IMR-90 (cell line): ENCODE measurements around the gene LYPD6B. TPM values are rescaled to one million over a fixed set of nuclear protein-coding genes. Genes with fewer than 3 reads are reported as not detected.

Experiments used
- ATAC-seq: fragments of 200-7000 bp; cut with Tn5 transposase; 2 replicates; pipeline ENCODE4 v1.9.1; 2020; ENCODE audit warnings: low read depth, mild to moderate bottlenecking, moderate library complexity
- BruUV-seq: library from RNA; stranded (reverse); fragments of 400-500 nt; replicated peaks from 2 replicates; lab custom pipeline; 2021; lab: Mats Ljungman, UMichigan
- CTCF ChIA-PET: fragments of 300-600 bp; formaldehyde crosslinking; extraction: SDS; loops from one replicate; lab custom pipeline; 2021; ENCODE audit warnings: antibody characterized with exemption; lab: Yijun Ruan, JAX
- POLR2A ChIA-PET: fragments of 300-600 bp; sonication (Branson Sonifier 250); formaldehyde crosslinking; loops from one replicate; lab custom pipeline; 2022; ENCODE audit warnings: antibody characterized with exemption; ENCODE audit not compliant: unreplicated experiment; lab: Charles Lee
- DNase-seq: peaks from one replicate; pipeline ENCODE4 v3.0.0; 2013
- H2AFZ ChIP-seq: replicated peaks from 2 replicates; pipeline ENCODE3; 2013; ENCODE audit warnings: low read length, mild to moderate bottlenecking; ENCODE audit not compliant: poor library complexity
- H2AK5ac ChIP-seq: 2 replicates; pipeline ENCODE4 v1.6.1; 2013; ENCODE audit warnings: low read depth, low read length, inconsistent platforms
- H2AK9ac ChIP-seq: replicated peaks from 2 replicates; pipeline ENCODE3; 2013; ENCODE audit warnings: mild to moderate bottlenecking, low read depth, low read length, moderate library complexity; ENCODE audit not compliant: poor library complexity
- H2BK120ac ChIP-seq: 2 replicates; pipeline ENCODE4 v1.6.1; 2013; ENCODE audit warnings: low read depth, low read length, inconsistent platforms
- H2BK15ac ChIP-seq: 3 replicates; pipeline ENCODE4 v1.6.1; 2013; ENCODE audit warnings: low read depth, low read length, inconsistent platforms
- H2BK20ac ChIP-seq: 2 replicates; pipeline ENCODE4 v1.6.1; 2013; ENCODE audit warnings: low read depth, mild to moderate bottlenecking, inconsistent platforms, low read length, moderate library complexity
- H2BK5ac ChIP-seq: 2 replicates; pipeline ENCODE4 v1.6.1; 2013; ENCODE audit warnings: mild to moderate bottlenecking, low read depth, low read length, inconsistent platforms; ENCODE audit not compliant: poor library complexity, severe bottlenecking
- H3K14ac ChIP-seq: replicated peaks from 2 replicates; pipeline ENCODE4 v1.6.1; 2013; ENCODE audit warnings: low read depth, low read length, inconsistent platforms
- H3K18ac ChIP-seq: 2 replicates; pipeline ENCODE4 v1.6.1; 2013; ENCODE audit warnings: low read depth, low read length, control low read depth
- H3K23ac ChIP-seq: 2 replicates; pipeline ENCODE4 v1.6.1; 2013; ENCODE audit warnings: low read depth, low read length, inconsistent platforms
- H3K27ac ChIP-seq: 2 replicates; pipeline ENCODE4 v1.5.1; 2013; ENCODE audit warnings: mild to moderate bottlenecking, control low read depth, low read length; ENCODE audit not compliant: insufficient read depth
- H3K27me3 ChIP-seq: 2 replicates; pipeline ENCODE4 v1.6.1; 2013; ENCODE audit warnings: low read length; ENCODE audit not compliant: control insufficient read depth, insufficient read depth
- H3K36me3 ChIP-seq: 2 replicates; pipeline ENCODE4 v1.6.1; 2013; ENCODE audit warnings: low read length, mixed read lengths; ENCODE audit not compliant: control insufficient read depth, insufficient read depth
- H3K4ac ChIP-seq: 2 replicates; pipeline ENCODE4 v1.6.1; 2013; ENCODE audit warnings: low read depth, low read length, inconsistent platforms
- H3K4me1 ChIP-seq: 2 replicates; pipeline ENCODE4 v1.6.1; 2013; ENCODE audit warnings: low read length, mixed read lengths; ENCODE audit not compliant: control insufficient read depth, insufficient read depth
- H3K4me2 ChIP-seq: 2 replicates; pipeline ENCODE4 v1.6.1; 2013; ENCODE audit warnings: low read depth, mild to moderate bottlenecking, control low read depth, low read length, moderate library complexity
- H3K4me3 ChIP-seq: 2 replicates; pipeline ENCODE4 v1.5.1; 2013; ENCODE audit warnings: low read depth, mild to moderate bottlenecking, control low read depth, low read length, moderate library complexity; ENCODE audit not compliant: insufficient read depth
- H3K56ac ChIP-seq: 2 replicates; pipeline ENCODE4 v1.6.1; 2013; ENCODE audit warnings: low read length, inconsistent platforms; ENCODE audit not compliant: insufficient read depth; ENCODE audit errors: extremely low read depth
- H3K79me1 ChIP-seq, 2 experiments: 2 replicates each; pipeline ENCODE4 v1.6.1; 2013; ENCODE audit warnings: low read length in 2 of 2, inconsistent platforms in 1 of 2, low read depth in 1 of 2
- H3K9ac ChIP-seq: 2 replicates; pipeline ENCODE4 v1.6.1; 2013; ENCODE audit warnings: low read depth, low read length, control low read depth
- H3K9me1 ChIP-seq: 2 replicates; pipeline ENCODE4 v1.6.1; 2013; ENCODE audit warnings: low read length, inconsistent platforms; ENCODE audit not compliant: insufficient read depth
- H3K9me3 ChIP-seq: 2 replicates; pipeline ENCODE4 v1.6.1; 2013; ENCODE audit warnings: low read length; ENCODE audit not compliant: control insufficient read depth, insufficient read depth
- H4K20me1 ChIP-seq: 2 replicates; pipeline ENCODE4 v1.6.1; 2013; ENCODE audit warnings: low read length, inconsistent platforms; ENCODE audit not compliant: insufficient read depth
- H4K5ac ChIP-seq: 2 replicates; pipeline ENCODE4 v1.6.1; 2013; ENCODE audit warnings: mild to moderate bottlenecking, low read depth, low read length, control low read depth
- H4K8ac ChIP-seq, 2 experiments: 2 replicates each; pipeline ENCODE4 v1.6.1; 2013; ENCODE audit warnings: low read depth in 2 of 2, low read length in 2 of 2, control low read depth in 1 of 2, inconsistent platforms in 1 of 2
- H4K91ac ChIP-seq: 2 replicates; pipeline ENCODE4 v1.6.1; 2013; ENCODE audit warnings: low read depth, low read length, inconsistent platforms; ENCODE audit not compliant: insufficient read depth
- CEBPB ChIP-seq: IDR thresholded peaks from 2 replicates; pipeline ENCODE4 v1.6.1; 2012; ENCODE audit warnings: low read depth, low read length, improper control_type of control experiment
- CHD1 ChIP-seq: IDR thresholded peaks from 2 replicates; pipeline ENCODE4 v1.6.1; 2012; ENCODE audit warnings: low read depth, low read length, improper control_type of control experiment
- MAFK ChIP-seq: IDR thresholded peaks from 2 replicates; pipeline ENCODE4 v1.6.1; 2012; ENCODE audit warnings: low read depth, low read length, improper control_type of control experiment
- NFE2L2 ChIP-seq: fragments of 150-350 bp; IDR thresholded peaks from 2 replicates; pipeline ENCODE4 v1.6.1; 2016; ENCODE audit warnings: low read depth, mild to moderate bottlenecking, low read length
- WGBS, 2 experiments: methylation state at CpG; one replicate each; pipeline versions ENCODE4 v1.1.5 to v1.1.7; 2013; ENCODE audit warnings: missing lambda C conversion rate in 2 of 2; ENCODE audit not compliant: insufficient read length in 1 of 2; ENCODE audit errors: extremely low coverage in 2 of 2; 5-methylcytosine and 5-hydroxymethylcytosine counted together
- dilution Hi-C: fragments of 300-500 bp; cut with HindIII; formaldehyde crosslinking; loops from one replicate; pipeline ENCODE4 v1.14.3; 2018; ENCODE audit warnings: low sequenced_read_pairs; ENCODE audit not compliant: unreplicated experiment
- in situ Hi-C: fragments of 300-500 bp; cut with MboI; formaldehyde crosslinking; loops from 3 replicates; pipeline ENCODE4 v1.14.3; 2019; ENCODE audit warnings: low sequenced_read_pairs, inconsistent platforms, mixed read lengths
- intact Hi-C: fragments of 100-400 bp; cut with micrococcal nuclease; formaldehyde crosslinking; loops from 2 replicates; pipeline ENCODE4 v1.10.0; 2022
- polyA plus RNA-seq, 3 experiments: library from polyadenylated mRNA; depleted of rRNA; stranded (reverse); fragments of >200 nt; gene quantifications; 2 replicates each; pipeline ENCODE4 v1.2.3, GENCODE V29; 2012; ENCODE audit warnings: low replicate concordance in 1 of 3
- total RNA-seq: library from RNA; depleted of rRNA; stranded (reverse); fragments of >200 nt; gene quantifications from 2 replicates; pipeline ENCODE4 v1.2.3, GENCODE V29; 2012

The LYPD6B gene
- total and polyA plus RNA-seq, 2 of the 4 experiments (the other 2 are of a cell fraction), result 0.05 TPM; not detected in 1

DNA sequence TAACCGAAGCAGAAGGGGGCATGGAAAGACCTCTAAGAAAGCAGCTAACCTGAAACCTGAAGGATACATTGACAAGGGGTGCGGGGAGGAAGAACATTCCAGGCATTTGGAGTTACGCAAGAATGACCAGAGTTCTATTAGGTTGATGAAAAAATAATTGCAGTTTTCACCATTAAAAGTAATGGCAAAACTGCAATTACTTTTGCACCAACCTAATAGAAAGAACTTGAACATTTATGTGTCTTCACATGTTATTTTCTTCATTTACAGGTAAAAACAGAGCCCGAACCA lies 110.5 kb downstream of the LYPD6B start:
- Histone ChIP-seq H2BK20ac (no peak overlapping the region), H3K4me1 (no peaks in the 10 kb centered on the region), H3K4me3 (no peak overlapping the region), H3K27ac (no peak overlapping the region), H3K9ac (no peak overlapping the region), H4K20me1 (no peaks in the 10 kb centered on the region), H3K23ac (no peak overlapping the region), H3K79me1 (no peaks in the 10 kb centered on the region), H2AK5ac (no peak overlapping the region), H2AK9ac (no peak overlapping the region), H3K18ac (no peak overlapping the region), H3K56ac (no peak overlapping the region), H2BK120ac (no peak overlapping the region), H4K91ac (no peak overlapping the region), H2BK15ac (no peak overlapping the region), H4K5ac (no peak overlapping the region), H4K8ac (no peak overlapping the region), H2BK5ac (no peak overlapping the region), H2AFZ (no peak overlapping the region), H3K4ac (no peak overlapping the region), H3K9me3 (no peaks in the 10 kb centered on the region), H3K14ac (no peak overlapping the region), H3K9me1 (no peaks in the 10 kb centered on the region), H3K36me3 (no peaks in the 10 kb centered on the region), H3K4me2 (no peak overlapping the region), H3K27me3 (no peaks in the 10 kb centered on the region; the same call in 1 of the 2 replicates)
- ChIA-PET POLR2A (no interaction called here), CTCF (interaction anchor here (0.6 kb wide), 1 partner anchor 281 kb away, joined by 3 read pairs; no protein-coding TSS in a partner anchor)
- intact Hi-C loops, result no loop called here
- BruUV-seq, result no TSS peak
- no peak for ATAC-seq
- no peak for DNase-seq
- TF ChIP-seq NFE2L2 (no peak), CHD1 (no peak), CEBPB (peak; percentile 44; the same call in 1 of the 2 replicates), MAFK (no peak)
- dilution Hi-C loops, result no loop called here
- no CpG with 5 or more reads among the region's 4 CpGs for WGBS, 2 experiments
- in situ Hi-C loops, result no loop called here
